ENCODE measurements around the gene ZNF92.

DNA sequence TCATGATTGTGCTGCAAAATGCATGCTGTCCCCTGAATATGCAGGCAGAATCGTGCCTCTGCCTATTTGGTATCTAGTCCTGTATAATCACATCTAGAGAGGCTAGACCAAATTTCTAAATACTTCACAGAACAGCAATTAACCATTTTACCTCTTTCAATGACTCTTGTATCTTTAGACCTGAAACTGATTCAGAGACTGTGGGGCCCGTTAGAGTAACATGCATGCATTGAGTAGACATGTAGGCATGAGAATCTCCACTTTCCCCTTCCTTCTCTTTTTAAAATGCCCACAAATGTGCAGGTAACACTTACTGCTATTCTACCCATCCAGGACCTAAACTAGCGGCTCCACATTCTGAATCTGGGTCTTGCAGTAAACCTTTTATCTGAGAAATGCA is 8.8 kb downstream of the ZNF92 start:
- TF ChIP-seq, protein P1, sequence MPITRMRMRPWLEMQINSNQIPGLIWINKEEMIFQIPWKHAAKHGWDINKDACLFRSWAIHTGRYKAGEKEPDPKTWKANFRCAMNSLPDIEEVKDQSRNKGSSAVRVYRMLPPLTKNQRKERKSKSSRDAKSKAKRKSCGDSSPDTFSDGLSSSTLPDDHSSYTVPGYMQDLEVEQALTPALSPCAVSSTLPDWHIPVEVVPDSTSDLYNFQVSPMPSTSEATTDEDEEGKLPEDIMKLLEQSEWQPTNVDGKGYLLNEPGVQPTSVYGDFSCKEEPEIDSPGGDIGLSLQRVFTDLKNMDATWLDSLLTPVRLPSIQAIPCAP (CRISPR knock-in tag; IDR thresholded peaks at IDR 0.05) = no peak
- TF ChIP-seq, protein P2, sequence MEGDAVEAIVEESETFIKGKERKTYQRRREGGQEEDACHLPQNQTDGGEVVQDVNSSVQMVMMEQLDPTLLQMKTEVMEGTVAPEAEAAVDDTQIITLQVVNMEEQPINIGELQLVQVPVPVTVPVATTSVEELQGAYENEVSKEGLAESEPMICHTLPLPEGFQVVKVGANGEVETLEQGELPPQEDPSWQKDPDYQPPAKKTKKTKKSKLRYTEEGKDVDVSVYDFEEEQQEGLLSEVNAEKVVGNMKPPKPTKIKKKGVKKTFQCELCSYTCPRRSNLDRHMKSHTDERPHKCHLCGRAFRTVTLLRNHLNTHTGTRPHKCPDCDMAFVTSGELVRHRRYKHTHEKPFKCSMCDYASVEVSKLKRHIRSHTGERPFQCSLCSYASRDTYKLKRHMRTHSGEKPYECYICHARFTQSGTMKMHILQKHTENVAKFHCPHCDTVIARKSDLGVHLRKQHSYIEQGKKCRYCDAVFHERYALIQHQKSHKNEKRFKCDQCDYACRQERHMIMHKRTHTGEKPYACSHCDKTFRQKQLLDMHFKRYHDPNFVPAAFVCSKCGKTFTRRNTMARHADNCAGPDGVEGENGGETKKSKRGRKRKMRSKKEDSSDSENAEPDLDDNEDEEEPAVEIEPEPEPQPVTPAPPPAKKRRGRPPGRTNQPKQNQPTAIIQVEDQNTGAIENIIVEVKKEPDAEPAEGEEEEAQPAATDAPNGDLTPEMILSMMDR (IDR thresholded peaks at IDR 0.05) = no peak
- TF ChIP-seq, protein P3, sequence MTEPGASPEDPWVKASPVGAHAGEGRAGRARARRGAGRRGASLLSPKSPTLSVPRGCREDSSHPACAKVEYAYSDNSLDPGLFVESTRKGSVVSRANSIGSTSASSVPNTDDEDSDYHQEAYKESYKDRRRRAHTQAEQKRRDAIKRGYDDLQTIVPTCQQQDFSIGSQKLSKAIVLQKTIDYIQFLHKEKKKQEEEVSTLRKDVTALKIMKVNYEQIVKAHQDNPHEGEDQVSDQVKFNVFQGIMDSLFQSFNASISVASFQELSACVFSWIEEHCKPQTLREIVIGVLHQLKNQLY (CRISPR knock-in tag; IDR thresholded peaks at IDR 0.05) = no peak
- no peak for TF ChIP-seq ZNF396 (CRISPR knock-in tag; IDR thresholded peaks at IDR 0.05; ENCODE audit: borderline replicate concordance)
- TF ChIP-seq JAZF1 (CRISPR knock-in tag; IDR thresholded peaks at IDR 0.05) = no peak
- TF ChIP-seq NFE2L1 (CRISPR knock-in tag; IDR thresholded peaks at IDR 0.05) = no peak
- TF ChIP-seq JUN (CRISPR knock-in tag; IDR thresholded peaks at IDR 0.05) = no peak
- no peak for TF ChIP-seq ESRRA (CRISPR knock-in tag; IDR thresholded peaks at IDR 0.05; ENCODE audit: borderline replicate concordance)
- TF ChIP-seq CREB1 (CRISPR knock-in tag; IDR thresholded peaks at IDR 0.05) = no peak
- TF ChIP-seq ZNF416 (CRISPR knock-in tag; IDR thresholded peaks at IDR 0.05) = no peak
- TF ChIP-seq, protein P4, sequence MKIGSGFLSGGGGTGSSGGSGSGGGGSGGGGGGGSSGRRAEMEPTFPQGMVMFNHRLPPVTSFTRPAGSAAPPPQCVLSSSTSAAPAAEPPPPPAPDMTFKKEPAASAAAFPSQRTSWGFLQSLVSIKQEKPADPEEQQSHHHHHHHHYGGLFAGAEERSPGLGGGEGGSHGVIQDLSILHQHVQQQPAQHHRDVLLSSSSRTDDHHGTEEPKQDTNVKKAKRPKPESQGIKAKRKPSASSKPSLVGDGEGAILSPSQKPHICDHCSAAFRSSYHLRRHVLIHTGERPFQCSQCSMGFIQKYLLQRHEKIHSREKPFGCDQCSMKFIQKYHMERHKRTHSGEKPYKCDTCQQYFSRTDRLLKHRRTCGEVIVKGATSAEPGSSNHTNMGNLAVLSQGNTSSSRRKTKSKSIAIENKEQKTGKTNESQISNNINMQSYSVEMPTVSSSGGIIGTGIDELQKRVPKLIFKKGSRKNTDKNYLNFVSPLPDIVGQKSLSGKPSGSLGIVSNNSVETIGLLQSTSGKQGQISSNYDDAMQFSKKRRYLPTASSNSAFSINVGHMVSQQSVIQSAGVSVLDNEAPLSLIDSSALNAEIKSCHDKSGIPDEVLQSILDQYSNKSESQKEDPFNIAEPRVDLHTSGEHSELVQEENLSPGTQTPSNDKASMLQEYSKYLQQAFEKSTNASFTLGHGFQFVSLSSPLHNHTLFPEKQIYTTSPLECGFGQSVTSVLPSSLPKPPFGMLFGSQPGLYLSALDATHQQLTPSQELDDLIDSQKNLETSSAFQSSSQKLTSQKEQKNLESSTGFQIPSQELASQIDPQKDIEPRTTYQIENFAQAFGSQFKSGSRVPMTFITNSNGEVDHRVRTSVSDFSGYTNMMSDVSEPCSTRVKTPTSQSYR (CRISPR knock-in tag; IDR thresholded peaks at IDR 0.05) = no peak
- no peak for TF ChIP-seq ETV6 (CRISPR knock-in tag; IDR thresholded peaks at IDR 0.05)
- TF ChIP-seq, protein P5, sequence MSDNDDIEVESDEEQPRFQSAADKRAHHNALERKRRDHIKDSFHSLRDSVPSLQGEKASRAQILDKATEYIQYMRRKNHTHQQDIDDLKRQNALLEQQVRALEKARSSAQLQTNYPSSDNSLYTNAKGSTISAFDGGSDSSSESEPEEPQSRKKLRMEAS (CRISPR knock-in tag; IDR thresholded peaks at IDR 0.05) = no peak
- TF ChIP-seq, protein P6, sequence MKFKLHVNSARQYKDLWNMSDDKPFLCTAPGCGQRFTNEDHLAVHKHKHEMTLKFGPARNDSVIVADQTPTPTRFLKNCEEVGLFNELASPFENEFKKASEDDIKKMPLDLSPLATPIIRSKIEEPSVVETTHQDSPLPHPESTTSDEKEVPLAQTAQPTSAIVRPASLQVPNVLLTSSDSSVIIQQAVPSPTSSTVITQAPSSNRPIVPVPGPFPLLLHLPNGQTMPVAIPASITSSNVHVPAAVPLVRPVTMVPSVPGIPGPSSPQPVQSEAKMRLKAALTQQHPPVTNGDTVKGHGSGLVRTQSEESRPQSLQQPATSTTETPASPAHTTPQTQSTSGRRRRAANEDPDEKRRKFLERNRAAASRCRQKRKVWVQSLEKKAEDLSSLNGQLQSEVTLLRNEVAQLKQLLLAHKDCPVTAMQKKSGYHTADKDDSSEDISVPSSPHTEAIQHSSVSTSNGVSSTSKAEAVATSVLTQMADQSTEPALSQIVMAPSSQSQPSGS (CRISPR knock-in tag; IDR thresholded peaks at IDR 0.05; ENCODE audit: borderline replicate concordance, low read depth) = no peak

Measured in WTC11 (cell line).